Spinal cord (tissue), 10 donors: ENCODE results near the gene VPS4A. TPM values are rescaled to one million over a fixed set of nuclear protein-coding genes. Genes with fewer than 3 reads are reported as not detected.

ENCODE experiments used
- DNase-seq, 6 donors: peaks; one replicate each; pipeline versions ENCODE4 v3.0.0 to v3.0.0-alpha.2; 2013 to 2015; ENCODE audit warnings: low spot score in 6 of 6, low read depth in 4 of 6
- H3K27ac ChIP-seq: one replicate; pipeline ENCODE4 v1.5.1; 2013; ENCODE audit warnings: low read depth, low read length, control low read depth
- H3K27me3 ChIP-seq: one replicate; pipeline ENCODE4 v1.6.1; 2013; ENCODE audit warnings: low read length; ENCODE audit not compliant: control insufficient read depth, insufficient read depth
- H3K36me3 ChIP-seq: one replicate; pipeline ENCODE4 v1.6.1; 2013; ENCODE audit warnings: low read length; ENCODE audit not compliant: control insufficient read depth, insufficient read depth
- H3K4me1 ChIP-seq: one replicate; pipeline ENCODE4 v1.6.1; 2013; ENCODE audit warnings: low read length; ENCODE audit not compliant: control insufficient read depth, insufficient read depth
- H3K4me3 ChIP-seq: one replicate; pipeline ENCODE4 v1.5.1; 2013; ENCODE audit warnings: low read depth, low read length, control low read depth
- H3K9me3 ChIP-seq: one replicate; pipeline ENCODE4 v1.6.1; 2013; ENCODE audit warnings: low read length; ENCODE audit not compliant: control insufficient read depth, insufficient read depth
- WGBS: methylation state at CpG from one replicate; pipeline ENCODE4 v1.1.5; 2013; ENCODE audit warnings: missing lambda C conversion rate; ENCODE audit not compliant: insufficient coverage; 5-methylcytosine and 5-hydroxymethylcytosine counted together
- polyA plus RNA-seq, 2 donors: library from polyadenylated mRNA; unstranded; fragments of 120-200 nt; gene quantifications; one replicate each; pipeline ENCODE4 v1.2.1, GENCODE V29; 2013; ENCODE audit not compliant: insufficient read length in 2 of 2
- total RNA-seq, 2 donors: library from RNA; depleted of rRNA in 1 of 2; stranded (reverse); fragments of 120-200 nt in 1 of 2; fragments of >200 nt in 1 of 2; gene quantifications; one replicate each; pipeline versions ENCODE4 v1.2.3 to v1.2.4, GENCODE V29; 2013 to 2014
- donor health status: healthy.

VPS4A gene
- total and polyA plus RNA-seq, 4 donors = 23.3 to 76.2 (median 45.6) TPM

DNA sequence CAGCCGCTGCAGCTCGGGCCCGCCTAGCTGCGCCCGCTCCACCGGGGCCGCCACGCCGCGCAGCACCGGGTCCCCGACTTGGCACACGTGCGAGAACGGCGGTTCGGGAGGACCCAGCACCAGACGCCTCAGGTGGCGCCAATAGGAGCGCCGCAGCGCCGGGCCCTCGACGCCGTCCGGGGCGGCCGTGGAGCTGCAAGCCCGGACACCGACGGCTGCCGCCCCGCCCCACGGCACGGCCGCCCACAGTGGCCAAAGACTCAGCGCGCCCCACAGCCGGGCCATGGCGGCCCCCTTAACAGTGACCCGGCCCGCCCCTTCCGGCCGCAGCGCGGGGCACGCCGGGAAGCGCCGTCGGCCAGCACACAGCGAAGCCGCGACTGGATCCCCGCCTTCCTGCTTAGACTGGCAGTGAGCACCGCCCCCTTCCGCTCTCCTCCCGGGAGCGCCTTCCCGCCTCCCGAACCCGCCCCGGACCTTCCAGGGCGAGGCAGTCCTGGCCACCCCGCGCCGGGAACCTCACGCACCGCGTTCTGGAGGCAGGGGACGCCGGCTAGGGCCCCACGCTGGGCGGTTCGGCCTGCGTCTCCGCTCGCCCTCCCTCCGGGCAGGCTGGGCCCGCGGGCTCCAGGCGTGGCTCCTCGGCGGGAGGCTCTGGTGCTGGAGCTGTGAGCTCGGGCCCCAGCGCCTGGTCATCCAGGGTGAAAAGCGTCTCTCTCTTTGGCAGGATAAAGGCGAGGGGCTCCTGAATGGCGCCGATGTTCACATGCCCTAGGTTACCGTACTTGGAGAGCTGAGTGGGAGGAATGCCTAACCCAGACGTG, 19.3 kb downstream of the VPS4A start, which contains the start of gene PDF:
Gene PDF (minus strand): TSS at position 303 of the 824 bp plus-strand sequence. CDS start 18 bp downstream, at position 285.
- no peaks in the 10 kb centered on the region for H3K9me3 ChIP-seq
- H3K4me1 ChIP-seq = peaks cover 37% of the 10 kb centered on the region
- H3K4me3 ChIP-seq = peak within 1 kb of the TSS; percentile 54
- H3K27ac ChIP-seq = peak within 1 kb of the TSS; percentile 85
- H3K27me3 ChIP-seq = no peaks in the 10 kb centered on the region
- peak; percentile 72 to 97 (median 88) for DNase-seq
- under 1% methylated on average over 91 of the region's 93 CpGs for WGBS
- peaks cover 66% of the 10 kb centered on the region for H3K36me3 ChIP-seq

DNA sequence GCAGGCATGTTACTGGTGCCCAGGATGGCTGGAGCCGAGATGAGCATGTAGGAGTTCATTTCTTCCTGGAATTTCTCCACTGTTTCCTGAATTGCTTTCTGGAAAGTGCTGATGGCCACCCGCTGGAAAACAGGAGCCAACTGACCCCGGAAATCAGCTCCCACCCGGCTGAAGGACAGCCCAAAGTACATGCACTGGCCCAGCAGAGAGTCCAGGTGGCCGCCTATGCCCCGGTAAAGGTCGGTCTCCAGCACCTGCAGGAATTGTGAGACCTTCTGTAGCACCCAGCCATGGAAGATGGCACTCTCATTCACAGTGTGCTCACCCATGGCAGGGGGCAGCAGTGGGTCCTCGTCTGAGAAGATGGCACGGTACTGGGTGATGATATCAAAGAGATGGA, 23.5 kb downstream of the VPS4A start:
- Histone ChIP-seq H3K4me1 (peaks cover 26% of the 10 kb centered on the region), H3K9me3 (no peaks in the 10 kb centered on the region), H3K4me3 (no peak overlapping the region), H3K36me3 (peaks cover 59% of the 10 kb centered on the region), H3K27ac (no peak overlapping the region), H3K27me3 (no peaks in the 10 kb centered on the region)
- no peak for DNase-seq
- 95% methylated on average over 9 of the region's 9 CpGs for WGBS

DNA sequence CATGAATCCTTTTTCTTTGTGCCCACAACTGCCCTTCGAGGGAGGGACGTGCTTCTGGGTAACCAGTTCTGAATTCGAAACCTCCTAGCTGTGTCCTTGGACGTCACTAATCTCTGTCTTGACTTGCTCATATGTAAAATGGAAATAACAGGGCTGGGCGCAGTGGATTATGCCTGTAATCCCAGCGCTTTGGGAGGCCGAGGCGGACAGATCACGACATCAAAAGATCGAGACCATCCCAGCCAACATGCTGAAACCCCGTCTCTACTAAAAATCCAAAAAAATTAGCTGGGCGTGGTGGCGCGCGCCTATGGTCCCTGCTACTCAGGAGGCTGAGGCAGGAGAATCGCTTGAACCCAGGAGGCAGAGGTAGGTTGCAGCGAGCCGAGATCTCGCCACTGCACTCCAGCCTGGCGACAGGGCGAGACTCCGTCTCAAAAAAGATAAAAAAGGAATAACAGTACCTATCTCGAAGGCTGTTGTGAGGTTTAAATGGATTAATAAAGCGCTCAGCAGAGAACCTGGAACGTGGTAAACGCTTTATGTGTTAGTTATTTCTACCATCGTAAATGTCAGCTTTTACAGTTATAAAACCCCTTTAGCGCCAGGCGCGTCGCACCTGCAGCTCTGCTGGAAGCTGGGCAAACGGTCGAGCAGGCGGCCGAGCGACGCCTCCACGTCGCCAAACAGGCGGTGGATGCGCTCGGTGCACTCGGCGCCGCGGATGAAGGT, 27.6 kb downstream of the VPS4A start:
- 23% methylated on average over 41 of the region's 46 CpGs for WGBS
- no peak for DNase-seq
- H3K36me3 ChIP-seq = peaks cover 41% of the 10 kb centered on the region
- H3K27me3 ChIP-seq = no peaks in the 10 kb centered on the region
- no peaks in the 10 kb centered on the region for H3K9me3 ChIP-seq
- H3K4me1 ChIP-seq = peaks cover 25% of the 10 kb centered on the region
- H3K27ac ChIP-seq = peak overlapping the region; percentile 84
- peak overlapping the region; percentile 98 for H3K4me3 ChIP-seq

DNA sequence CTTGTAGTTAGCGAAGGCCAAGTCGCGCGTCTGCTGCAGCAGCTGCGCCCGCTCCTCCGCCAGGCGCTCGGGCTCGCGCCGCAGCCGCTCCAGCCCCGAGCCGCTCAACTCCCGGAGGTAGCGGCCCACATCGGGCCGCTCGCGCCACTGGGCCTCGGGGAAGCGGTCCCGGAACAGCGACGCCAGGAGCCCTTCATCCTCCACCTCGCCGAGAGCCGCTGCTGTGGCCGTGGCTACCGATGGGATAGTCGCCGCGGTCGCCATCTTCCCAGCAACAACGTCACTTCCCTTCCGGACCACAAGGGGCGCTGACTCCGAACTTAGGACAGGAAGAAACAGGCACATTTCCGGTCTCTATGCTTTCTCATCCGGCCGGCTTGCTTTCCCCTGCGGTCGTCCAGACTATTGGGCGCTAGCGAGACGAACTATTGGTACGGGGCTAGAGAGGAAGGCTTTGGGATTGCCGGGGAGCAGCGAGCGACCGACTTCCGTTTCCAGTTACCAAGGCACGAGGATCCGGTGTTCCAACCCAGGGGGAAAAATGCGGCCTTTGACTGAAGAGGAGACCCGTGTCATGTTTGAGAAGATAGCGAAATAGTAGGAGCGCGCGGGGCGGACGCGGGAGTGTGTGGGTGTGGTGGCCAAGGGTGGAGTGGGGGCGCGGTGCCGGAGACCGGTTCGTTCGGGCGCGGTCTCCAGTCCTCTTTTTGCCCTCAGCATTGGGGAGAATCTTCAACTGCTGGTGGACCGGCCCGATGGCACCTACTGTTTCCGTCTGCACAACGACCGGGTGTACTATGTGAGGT, 28.3 kb downstream of the VPS4A start, which contains the start of the genes COG8 and NIP7:
Gene COG8 (minus strand): TSS at position 276 of the 806 bp plus-strand sequence. CDS start 12 bp downstream, at position 264.
Gene NIP7 (plus strand): TSS at position 484 of the 806 bp plus-strand sequence. CDS start 58 bp downstream, at position 542.
- DNase-seq = peak; percentile 95 to 100 (median 98)
- peaks cover 25% of the 10 kb centered on the region for H3K4me1 ChIP-seq
- no peaks in the 10 kb centered on the region for H3K27me3 ChIP-seq
- under 1% methylated on average over 72 of the region's 77 CpGs for WGBS
- peak within 1 kb of the TSS; percentile 98 for H3K4me3 ChIP-seq
- H3K9me3 ChIP-seq = no peaks in the 10 kb centered on the region
- peaks cover 36% of the 10 kb centered on the region for H3K36me3 ChIP-seq
- peak within 1 kb of the TSS; percentile 84 for H3K27ac ChIP-seq

DNA sequence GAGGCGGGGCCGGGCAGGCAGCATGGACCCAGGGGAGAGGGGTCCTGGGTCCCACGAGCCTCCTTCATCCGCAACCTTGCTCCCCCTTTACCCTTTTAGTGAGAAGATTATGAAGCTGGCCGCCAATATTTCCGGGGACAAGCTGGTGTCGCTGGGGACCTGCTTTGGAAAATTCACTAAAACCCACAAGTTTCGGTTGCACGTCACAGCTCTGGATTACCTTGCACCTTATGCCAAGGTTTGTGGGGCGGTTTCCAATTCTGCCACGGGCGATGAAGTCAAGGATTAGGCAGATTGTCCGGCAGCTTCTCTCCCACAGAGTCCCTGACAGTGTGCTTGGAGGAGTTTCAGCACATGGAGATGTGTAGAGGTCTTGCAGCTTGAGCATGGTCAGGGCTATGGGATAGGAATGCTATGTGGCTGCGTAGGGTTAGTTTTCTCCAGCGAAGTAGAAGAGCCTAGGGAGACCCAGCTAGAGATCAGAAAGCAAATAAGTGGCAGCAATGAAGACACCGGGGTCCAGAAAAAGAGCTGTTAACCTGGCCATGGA, 29.0 kb downstream of the VPS4A start:
- Histone ChIP-seq H3K4me1 (peaks cover 25% of the 10 kb centered on the region), H3K36me3 (peaks cover 33% of the 10 kb centered on the region), H3K27me3 (no peaks in the 10 kb centered on the region), H3K27ac (no peak overlapping the region), H3K4me3 (peak overlapping the region; percentile 98), H3K9me3 (no peaks in the 10 kb centered on the region)
- 2% methylated on average over 12 of the region's 16 CpGs for WGBS
- no peak for DNase-seq

DNA sequence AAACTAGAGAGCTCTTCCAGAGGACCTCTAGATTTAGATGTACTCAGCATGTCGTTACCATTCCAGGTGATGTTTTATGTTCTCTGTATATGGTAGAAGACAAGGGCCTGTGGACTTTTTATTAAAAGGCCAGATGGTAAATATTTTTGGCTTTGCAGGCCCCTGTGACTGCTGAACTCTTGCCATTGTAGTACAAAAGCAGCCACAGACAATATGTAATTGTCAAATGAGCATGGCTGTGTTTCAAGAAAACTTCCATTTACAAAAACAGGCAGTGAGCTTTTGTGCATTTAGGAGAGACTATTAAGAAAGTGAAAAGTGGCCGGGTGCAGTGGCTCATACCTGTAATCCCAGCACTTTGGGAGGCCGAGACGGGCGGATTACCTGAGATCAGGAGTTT, 33.0 kb downstream of the VPS4A start:
- Histone ChIP-seq H3K27me3 (no peaks in the 10 kb centered on the region), H3K36me3 (peaks cover 11% of the 10 kb centered on the region), H3K4me3 (no peak overlapping the region), H3K9me3 (no peaks in the 10 kb centered on the region), H3K27ac (no peak overlapping the region), H3K4me1 (peaks cover 11% of the 10 kb centered on the region)
- WGBS = 96% methylated on average over 4 of the region's 5 CpGs
- DNase-seq = no peak

DNA sequence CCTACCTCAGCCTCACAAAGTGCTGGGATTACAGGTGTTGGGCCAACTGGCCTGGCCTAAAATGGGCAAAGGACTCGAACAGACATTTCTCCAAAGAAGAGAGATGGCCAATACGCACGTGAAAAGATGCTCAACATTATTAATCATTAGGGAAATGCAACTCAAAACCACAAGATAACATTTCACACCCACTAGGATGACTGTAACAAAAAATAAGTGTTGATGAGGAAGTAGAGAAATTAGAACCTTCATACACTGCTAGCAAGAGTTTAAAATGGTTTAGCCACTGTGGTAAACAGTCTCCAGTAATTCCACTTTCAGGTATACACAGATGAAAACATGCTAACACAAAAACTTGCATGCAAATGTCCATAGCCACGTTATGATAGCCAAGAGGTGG, 34.8 kb downstream of the VPS4A start:
- H3K36me3 ChIP-seq = peaks cover 15% of the 10 kb centered on the region
- H3K27ac ChIP-seq = no peak overlapping the region
- no peak overlapping the region for H3K4me3 ChIP-seq
- no peaks in the 10 kb centered on the region for H3K4me1 ChIP-seq
- no peak for DNase-seq
- no peaks in the 10 kb centered on the region for H3K27me3 ChIP-seq
- no peaks in the 10 kb centered on the region for H3K9me3 ChIP-seq
- 100% methylated on average over 1 of the region's 4 CpGs for WGBS

DNA sequence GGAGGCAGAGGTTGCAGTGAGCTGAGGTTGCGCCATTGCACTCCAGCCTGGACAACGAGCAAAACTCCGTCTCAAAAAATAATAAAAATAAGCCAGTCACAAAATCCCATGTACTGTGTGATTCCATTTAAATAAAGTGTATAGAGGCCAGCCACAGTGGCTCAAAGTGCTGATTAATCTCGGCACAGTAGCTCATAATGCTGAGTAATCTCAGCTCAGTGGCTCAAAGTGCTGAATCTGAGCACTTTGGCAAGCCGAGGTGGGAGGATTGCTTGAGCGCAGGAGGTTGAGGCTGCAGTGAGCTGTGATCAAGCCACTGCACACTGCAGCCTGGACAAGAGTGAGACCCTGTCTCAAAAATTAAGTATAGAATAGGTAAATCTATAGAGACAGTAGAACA, 35.5 kb downstream of the VPS4A start:
- 90% methylated on average over 3 of the region's 6 CpGs for WGBS
- Histone ChIP-seq H3K27ac (no peak overlapping the region), H3K4me3 (no peak overlapping the region), H3K27me3 (no peaks in the 10 kb centered on the region), H3K9me3 (no peaks in the 10 kb centered on the region), H3K36me3 (peaks cover 15% of the 10 kb centered on the region), H3K4me1 (no peaks in the 10 kb centered on the region)
- no peak for DNase-seq

DNA sequence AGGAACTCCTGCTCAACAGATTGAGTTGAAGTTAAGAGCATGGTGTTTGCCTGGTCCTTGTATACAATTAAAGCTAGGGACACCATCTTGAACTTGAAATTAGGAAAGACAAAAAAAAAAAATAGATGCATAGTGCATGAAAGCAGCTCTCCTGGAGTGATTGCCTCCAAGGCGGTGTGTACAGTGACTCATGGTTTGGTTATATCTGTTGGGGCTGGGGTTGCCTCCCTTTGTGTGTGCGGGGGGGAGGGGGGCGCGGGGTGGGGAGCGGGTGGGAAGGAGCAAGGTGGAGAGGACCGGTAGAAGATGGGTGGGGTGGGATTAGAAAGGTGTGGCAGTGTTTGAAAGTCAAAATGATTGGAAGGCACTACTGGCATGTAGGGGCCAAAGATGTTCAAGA, 37.1 kb downstream of the VPS4A start:
- Histone ChIP-seq H3K4me1 (no peaks in the 10 kb centered on the region), H3K27ac (no peak overlapping the region), H3K36me3 (peaks cover 18% of the 10 kb centered on the region), H3K4me3 (no peak overlapping the region), H3K27me3 (no peaks in the 10 kb centered on the region), H3K9me3 (no peaks in the 10 kb centered on the region)
- DNase-seq = no peak
- 93% methylated on average over 6 of the region's 6 CpGs for WGBS
